PFSK-1 (cell line): ENCODE data around the gene EXOC6.

Source experiments
- POLR2AphosphoS5 ChIP-seq: IDR thresholded peaks from 2 replicates; pipeline ENCODE4 v1.6.1; 2012; ENCODE audit warnings: low read depth, mild to moderate bottlenecking, control low read depth, low read length, moderate library complexity
- TAF1 ChIP-seq: IDR thresholded peaks from 2 replicates; pipeline ENCODE4 v1.6.1; 2012; ENCODE audit warnings: low read length, control low read depth, borderline replicate concordance; ENCODE audit not compliant: insufficient read depth

DNA sequence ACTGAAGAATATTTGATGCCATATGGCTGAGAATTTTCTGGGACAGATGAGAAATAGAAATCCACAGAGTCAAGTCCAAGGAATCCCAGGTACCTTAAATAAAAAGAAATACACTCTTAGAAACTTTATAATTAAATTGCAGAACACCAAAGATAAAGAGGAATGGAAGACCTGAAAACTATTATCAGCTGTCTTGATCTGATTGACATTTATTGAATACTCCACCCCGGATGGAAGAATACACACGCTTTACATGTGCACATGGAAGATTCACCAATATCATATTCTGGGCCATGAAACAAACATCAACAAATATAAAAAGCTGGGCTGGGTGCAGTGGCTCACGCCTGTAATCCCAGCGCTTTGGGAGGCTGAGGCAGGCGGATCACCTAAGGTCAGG lies 81.6 kb downstream of the EXOC6 start:
- TF ChIP-seq POLR2AphosphoS5 (no peak), TAF1 (no peak)
